Central memory CD8-positive, alpha-beta T cell (primary cell): ENCODE data around the gene DAPP1.
A peak's percentile ranks its signal among the peaks of the same experiment; 100 is the strongest.

ENCODE experiments used
- ATAC-seq: fragments of 150-1000 bp; cut with Tn5 transposase; replicated peaks from 2 replicates; pipeline ENCODE4 v1.10.0; 2022; ENCODE audit warnings: mild to moderate bottlenecking, moderate FRiP score, moderate number of reproducible peaks; ENCODE audit not compliant: poor library complexity, severe bottlenecking; ENCODE audit errors: extremely low read depth
- DNase-seq, 2 donors: peaks; one replicate each; pipeline ENCODE4 v3.0.0; 2021; ENCODE audit warnings: low spot score in 2 of 2
- H3K27ac Mint-ChIP-seq: one replicate; pipeline ENCODE4 v1.8.0; 2022; ENCODE audit warnings: low read depth, mild to moderate bottlenecking, moderate library complexity, mixed read lengths
- H3K27me3 Mint-ChIP-seq: one replicate; pipeline ENCODE4 v1.8.0; 2022; ENCODE audit warnings: mixed read lengths
- H3K36me3 Mint-ChIP-seq: one replicate; pipeline ENCODE4 v1.8.0; 2022; ENCODE audit warnings: mild to moderate bottlenecking, moderate library complexity, mixed read lengths; ENCODE audit not compliant: insufficient read depth
- H3K4me1 Mint-ChIP-seq: one replicate; pipeline ENCODE4 v1.8.0; 2022; ENCODE audit warnings: mixed read lengths
- H3K4me3 Mint-ChIP-seq: one replicate; pipeline ENCODE4 v1.8.0; 2022; ENCODE audit warnings: mild to moderate bottlenecking, moderate library complexity, mixed read lengths
- H3K9me3 Mint-ChIP-seq: one replicate; pipeline ENCODE4 v1.8.0; 2022; ENCODE audit warnings: mixed read lengths

The DAPP1 gene

DNA sequence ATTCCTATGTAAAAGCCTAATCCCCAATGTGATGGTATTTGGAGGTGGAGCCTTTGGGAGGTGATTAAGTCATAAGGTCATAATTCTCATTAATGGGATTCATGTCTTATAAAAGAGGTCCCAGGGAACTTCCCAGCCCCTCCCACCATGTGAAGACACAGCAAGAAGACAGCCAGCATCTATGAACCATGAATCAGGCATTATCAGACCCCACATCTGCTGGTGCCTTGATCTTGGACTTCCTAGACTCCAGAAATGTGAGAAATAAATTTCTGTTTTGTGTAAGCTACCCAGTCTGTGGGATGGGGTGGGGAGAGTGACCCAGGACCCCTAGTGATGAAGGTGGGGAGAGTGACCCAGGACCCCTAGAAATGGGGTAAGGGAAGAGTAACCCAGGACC lies 6.1 kb upstream of the DAPP1 start:
- no peak for ATAC-seq
- H3K36me3 Mint-ChIP-seq, result no peaks in the 10 kb centered on the region
- no peak for DNase-seq
- H3K4me3 Mint-ChIP-seq, result no peak overlapping the region
- peaks cover 14% of the 10 kb centered on the region for H3K4me1 Mint-ChIP-seq
- no peak overlapping the region for H3K27ac Mint-ChIP-seq
- H3K27me3 Mint-ChIP-seq, result peaks cover 10% of the 10 kb centered on the region
- H3K9me3 Mint-ChIP-seq, result no peaks in the 10 kb centered on the region

DNA sequence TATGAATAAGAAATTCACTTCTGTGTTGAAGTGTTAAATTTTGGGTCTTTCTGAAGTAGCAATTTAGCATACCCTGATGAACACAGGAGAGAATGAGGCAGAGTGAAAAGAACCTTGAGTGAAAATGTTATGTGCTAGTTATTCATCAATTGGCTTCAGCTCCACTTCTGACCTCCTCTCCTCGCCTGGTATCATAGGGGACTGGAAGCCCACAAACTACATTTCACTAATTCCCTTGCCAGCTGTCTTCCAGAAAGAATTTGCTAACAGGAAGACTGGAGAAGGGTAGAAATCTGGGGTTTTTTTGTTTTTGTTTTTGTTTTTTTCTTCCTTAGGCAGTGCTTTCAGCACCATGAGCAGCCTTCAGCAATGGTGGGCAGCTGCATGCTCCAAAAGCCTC lies 5.5 kb upstream of the DAPP1 start:
- no peak for DNase-seq
- no peak for ATAC-seq
- Mint-ChIP-seq H3K4me3 (no peak overlapping the region), H3K27ac (no peak overlapping the region), H3K36me3 (no peaks in the 10 kb centered on the region), H3K27me3 (peaks cover 10% of the 10 kb centered on the region), H3K9me3 (no peaks in the 10 kb centered on the region), H3K4me1 (peaks cover 20% of the 10 kb centered on the region)

DNA sequence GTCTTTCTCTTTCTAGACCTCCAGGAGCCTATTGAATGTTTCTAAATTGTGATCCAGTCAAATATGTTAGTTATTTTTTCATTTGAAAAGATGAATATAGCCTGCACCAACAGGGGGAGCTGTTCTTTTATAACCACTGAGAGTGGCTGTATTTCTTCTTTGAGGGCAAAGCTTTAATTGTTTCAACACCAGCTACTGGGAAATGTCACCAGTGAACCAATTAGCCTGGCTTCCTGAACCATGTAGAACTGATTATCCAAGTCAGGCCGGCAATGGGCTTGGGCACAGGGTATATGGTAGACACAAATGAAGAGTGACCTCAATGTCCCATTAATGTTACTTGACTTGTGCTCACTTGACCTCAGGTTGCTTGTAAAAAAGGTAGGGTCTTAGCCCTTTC lies 4.8 kb upstream of the DAPP1 start:
- Mint-ChIP-seq H3K9me3 (no peaks in the 10 kb centered on the region), H3K27me3 (peaks cover 10% of the 10 kb centered on the region), H3K4me1 (peaks cover 27% of the 10 kb centered on the region), H3K4me3 (no peak overlapping the region), H3K27ac (no peak overlapping the region), H3K36me3 (peaks cover 4% of the 10 kb centered on the region)
- peak; percentile 19 for DNase-seq
- no peak for ATAC-seq

DNA sequence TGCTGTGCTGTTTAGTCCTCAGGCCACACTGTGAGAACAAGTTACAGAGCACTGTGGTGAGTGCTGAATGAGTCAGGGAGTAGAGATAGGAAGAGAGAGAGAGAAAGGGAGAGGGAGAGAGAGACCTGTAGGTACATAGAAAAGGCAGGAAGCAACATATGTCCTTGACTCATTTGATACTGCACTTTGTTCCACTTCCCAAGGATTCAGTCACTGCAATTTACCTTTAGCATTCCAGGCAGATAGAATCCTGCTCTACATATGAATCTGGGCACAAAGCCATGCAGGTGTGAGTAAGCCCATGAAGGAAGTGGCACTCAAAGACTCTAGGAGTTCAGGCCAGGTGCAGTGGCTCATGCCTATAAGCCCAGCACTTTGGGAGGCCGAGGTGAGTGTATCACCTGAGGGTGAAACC lies 1.0 kb upstream of the DAPP1 start:
- H3K36me3 Mint-ChIP-seq, result peaks cover 6% of the 10 kb centered on the region
- H3K27me3 Mint-ChIP-seq, result no peaks in the 10 kb centered on the region
- ATAC-seq (no peak), DNase-seq (no peak)
- H3K9me3 Mint-ChIP-seq, result no peaks in the 10 kb centered on the region
- H3K27ac Mint-ChIP-seq, result peak overlapping the region; percentile 83
- peaks cover 52% of the 10 kb centered on the region for H3K4me1 Mint-ChIP-seq
- peak overlapping the region; percentile 86 for H3K4me3 Mint-ChIP-seq

DNA sequence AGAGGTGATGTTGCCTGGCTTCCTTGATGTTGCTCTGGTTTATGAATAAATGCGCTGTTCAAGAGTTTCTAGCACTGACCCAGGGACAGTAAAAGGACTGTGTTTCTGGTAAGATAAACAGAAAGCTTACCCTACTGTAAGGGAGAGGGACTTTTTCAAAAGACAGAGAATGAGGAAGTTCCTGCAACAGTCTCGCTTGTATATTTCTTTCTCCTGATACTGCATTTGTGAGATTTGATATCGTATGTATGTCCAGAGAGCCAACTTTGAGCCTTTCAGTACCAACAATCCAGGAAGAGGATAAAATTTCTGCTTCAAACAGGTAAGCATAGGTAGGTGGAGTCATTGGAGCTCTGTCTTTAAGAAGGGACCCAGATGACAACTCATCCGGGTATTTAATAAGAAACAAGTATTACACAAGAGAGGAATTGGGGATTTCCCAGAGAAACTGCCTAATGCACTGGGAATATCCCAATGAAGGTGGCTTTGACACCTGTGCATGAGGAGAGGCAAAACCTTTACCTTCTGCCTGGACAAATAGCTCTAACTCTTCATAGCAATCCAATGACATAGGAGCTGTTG lies 773 bp downstream of the DAPP1 start:
- no peaks in the 10 kb centered on the region for H3K9me3 Mint-ChIP-seq
- H3K27me3 Mint-ChIP-seq, result no peaks in the 10 kb centered on the region
- ATAC-seq, result peak; percentile 27
- peaks cover 6% of the 10 kb centered on the region for H3K36me3 Mint-ChIP-seq
- DNase-seq, result no peak
- H3K27ac Mint-ChIP-seq, result peak overlapping the region; percentile 83
- peak overlapping the region; percentile 86 for H3K4me3 Mint-ChIP-seq
- peaks cover 52% of the 10 kb centered on the region for H3K4me1 Mint-ChIP-seq

DNA sequence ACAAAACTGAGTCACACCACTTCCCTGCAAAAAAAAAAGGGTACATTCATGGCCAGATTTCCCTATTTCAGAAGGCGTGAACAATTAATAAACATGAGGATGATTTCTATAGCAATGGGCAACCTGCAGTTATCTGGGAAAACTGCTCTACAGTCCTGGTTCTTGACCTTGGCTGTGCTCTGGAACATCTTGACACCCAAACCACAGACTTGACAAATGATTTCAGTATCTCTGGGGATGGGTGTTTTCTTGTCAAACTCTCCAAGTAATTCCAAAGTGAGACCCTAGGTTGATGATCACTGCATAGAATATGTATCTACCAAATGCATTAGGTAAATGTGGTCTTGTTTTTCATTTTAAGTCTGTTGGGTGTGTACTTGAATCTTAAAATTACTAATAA lies 2.0 kb downstream of the DAPP1 start:
- DNase-seq (no peak), ATAC-seq (no peak)
- Mint-ChIP-seq H3K27ac (peak overlapping the region; percentile 48), H3K36me3 (peaks cover 6% of the 10 kb centered on the region), H3K9me3 (no peaks in the 10 kb centered on the region), H3K27me3 (no peaks in the 10 kb centered on the region), H3K4me1 (peaks cover 52% of the 10 kb centered on the region), H3K4me3 (peak overlapping the region; percentile 86)

DNA sequence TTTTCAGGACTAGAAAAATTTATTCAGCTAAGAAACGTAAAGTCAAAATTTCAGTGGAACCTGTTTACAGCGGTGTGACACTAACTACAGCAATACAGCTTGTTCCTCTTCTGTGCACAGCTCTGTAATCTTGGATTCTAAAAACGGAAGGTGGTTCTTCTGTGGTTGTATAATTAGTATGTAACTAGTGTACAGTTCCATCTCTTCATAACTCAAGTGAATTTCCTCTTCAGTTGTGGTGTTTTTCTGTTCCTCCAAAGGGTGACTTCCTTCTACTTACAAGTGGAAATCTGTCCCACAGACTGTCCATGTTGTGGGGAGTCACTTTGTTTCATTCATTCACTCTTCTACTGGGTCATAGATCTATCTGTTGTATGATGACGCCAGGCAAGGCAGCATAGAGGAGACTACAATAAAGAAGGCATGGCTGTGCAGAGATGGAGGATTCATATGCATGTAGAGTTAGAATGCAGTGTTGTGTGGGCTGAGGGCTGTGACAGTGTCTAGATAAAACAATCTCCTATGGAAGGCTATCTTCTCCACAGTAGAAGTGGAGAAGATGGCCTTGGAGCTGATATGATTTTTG lies 5.4 kb downstream of the DAPP1 start:
- peaks cover 4% of the 10 kb centered on the region for H3K36me3 Mint-ChIP-seq
- H3K9me3 Mint-ChIP-seq, result no peaks in the 10 kb centered on the region
- no peak overlapping the region for H3K27ac Mint-ChIP-seq
- peaks cover 37% of the 10 kb centered on the region for H3K4me1 Mint-ChIP-seq
- no peak for ATAC-seq
- DNase-seq, result no peak
- H3K4me3 Mint-ChIP-seq, result no peak overlapping the region
- H3K27me3 Mint-ChIP-seq, result no peaks in the 10 kb centered on the region

DNA sequence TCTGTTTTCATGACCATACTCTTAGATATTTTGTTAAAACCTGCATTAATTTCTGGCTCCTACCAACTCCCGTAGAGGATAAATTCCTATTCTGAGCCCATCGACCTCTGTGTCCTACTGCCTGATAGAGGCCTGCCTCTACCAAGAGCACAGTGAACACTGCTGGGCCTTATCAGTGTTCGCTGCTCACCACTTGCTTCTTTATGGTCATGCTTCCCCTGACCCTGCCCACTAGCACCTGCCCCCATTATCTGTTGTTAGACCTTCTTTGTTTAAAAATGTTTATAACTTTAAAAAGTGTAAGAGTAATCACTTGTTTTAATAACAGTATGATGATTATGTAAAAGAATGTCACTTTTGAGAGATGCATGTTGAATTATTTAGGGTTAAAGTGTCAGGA lies 6.1 kb downstream of the DAPP1 start:
- no peaks in the 10 kb centered on the region for H3K27me3 Mint-ChIP-seq
- no peak overlapping the region for H3K27ac Mint-ChIP-seq
- DNase-seq, result no peak

DNA sequence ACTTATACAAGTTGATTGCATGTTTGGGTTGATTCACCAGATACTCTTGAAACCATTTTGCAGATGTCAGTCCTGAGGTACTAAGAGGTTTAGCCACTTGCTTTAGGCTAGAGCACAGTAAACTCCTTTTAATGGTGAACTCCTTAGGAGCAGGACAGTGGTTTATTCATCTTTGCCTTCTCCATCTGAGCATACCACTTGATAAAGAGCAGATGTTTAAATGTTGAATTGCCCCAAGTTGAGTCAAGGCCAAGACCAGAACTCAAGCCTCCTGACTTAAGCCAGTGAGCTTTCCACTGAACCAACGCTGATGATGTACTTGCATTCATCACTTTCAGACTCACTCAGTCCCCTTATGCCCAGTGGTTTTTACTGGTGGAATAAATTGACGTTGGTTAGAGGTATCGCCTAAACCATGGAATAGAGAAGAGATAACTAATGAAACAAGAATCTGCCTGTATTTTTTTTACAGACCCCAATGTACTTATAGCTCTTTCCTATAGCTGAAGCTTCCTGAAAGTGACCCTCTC lies 7.5 kb downstream of the DAPP1 start:
- DNase-seq (no peak), ATAC-seq (no peak)
- Mint-ChIP-seq H3K36me3 (peaks cover 2% of the 10 kb centered on the region), H3K9me3 (no peaks in the 10 kb centered on the region), H3K27me3 (no peaks in the 10 kb centered on the region), H3K4me3 (no peak overlapping the region), H3K4me1 (peaks cover 18% of the 10 kb centered on the region), H3K27ac (no peak overlapping the region)

More for the DNA sequence above, 6.1 kb downstream of the DAPP1 start:
- Mint-ChIP-seq H3K4me3 (no peak overlapping the region), H3K9me3 (no peaks in the 10 kb centered on the region), H3K36me3 (peaks cover 2% of the 10 kb centered on the region), H3K4me1 (peaks cover 29% of the 10 kb centered on the region)
- no peak for ATAC-seq

DNA sequence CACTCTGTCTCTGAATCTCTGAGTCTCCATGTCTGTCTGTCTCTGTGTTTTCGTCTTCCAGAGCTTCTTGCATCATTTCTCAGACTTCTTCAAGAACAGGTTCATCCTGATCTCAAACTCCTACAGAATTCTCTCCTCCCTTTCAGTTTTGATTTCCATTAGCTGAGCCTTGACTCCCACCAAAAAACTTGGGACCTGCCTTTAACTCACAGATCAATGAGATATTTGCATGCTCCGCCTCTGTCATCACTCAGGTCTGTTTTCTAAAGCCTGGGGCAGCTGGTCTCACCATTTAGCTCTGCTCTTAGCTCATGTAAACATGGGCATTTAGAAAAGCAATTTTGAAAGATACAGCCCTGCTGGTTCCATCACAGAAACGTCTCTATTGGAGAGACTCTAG lies 8.6 kb downstream of the DAPP1 start:
- DNase-seq (no peak), ATAC-seq (no peak)
- Mint-ChIP-seq H3K27ac (no peak overlapping the region), H3K36me3 (peaks cover 2% of the 10 kb centered on the region), H3K4me3 (no peak overlapping the region), H3K9me3 (no peaks in the 10 kb centered on the region), H3K4me1 (peaks cover 8% of the 10 kb centered on the region), H3K27me3 (no peaks in the 10 kb centered on the region)

DNA sequence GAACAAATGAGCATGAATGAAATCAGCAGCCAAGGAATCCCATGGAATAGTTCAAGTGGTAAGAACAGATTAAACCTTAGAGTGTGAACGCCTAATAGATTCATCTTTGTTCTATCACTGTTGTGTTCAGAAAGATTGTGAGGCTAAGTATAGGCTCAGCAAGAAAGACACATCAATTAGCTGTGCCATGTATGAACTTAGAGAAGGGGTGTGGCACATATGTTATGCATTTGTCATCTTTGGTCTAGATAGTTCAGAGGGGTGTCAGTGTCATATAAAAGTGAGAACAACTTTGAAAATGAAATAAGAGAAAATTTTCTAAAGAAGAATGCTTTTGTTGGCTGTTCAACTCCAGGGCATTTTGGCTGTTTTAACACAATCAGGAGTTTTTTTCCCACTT lies 9.4 kb downstream of the DAPP1 start:
- DNase-seq, result no peak
- Mint-ChIP-seq H3K4me3 (no peak overlapping the region), H3K4me1 (peaks cover 8% of the 10 kb centered on the region), H3K9me3 (no peaks in the 10 kb centered on the region), H3K27ac (no peak overlapping the region), H3K27me3 (no peaks in the 10 kb centered on the region), H3K36me3 (peaks cover 2% of the 10 kb centered on the region)
- ATAC-seq, result no peak

DNA sequence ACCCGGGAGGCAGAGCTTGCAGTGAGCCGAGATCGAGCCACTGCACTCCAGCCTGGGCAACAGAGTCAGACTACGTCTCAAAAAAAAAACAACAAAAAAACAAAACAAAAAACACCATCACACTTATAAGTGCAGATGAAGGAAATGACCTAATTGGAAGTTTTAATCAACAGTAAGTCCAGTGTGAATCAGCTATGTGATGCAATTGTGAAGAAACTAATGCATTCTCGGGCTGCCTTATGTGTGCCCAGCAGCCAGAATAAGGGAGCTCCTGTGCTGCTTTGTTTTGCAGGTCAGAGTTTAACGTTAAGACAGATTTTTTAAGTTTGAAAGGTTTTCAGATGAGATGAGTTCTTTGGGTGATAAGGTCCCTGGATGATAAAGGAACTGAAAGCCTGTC lies 10.8 kb downstream of the DAPP1 start:
- no peaks in the 10 kb centered on the region for H3K9me3 Mint-ChIP-seq
- DNase-seq (no peak), ATAC-seq (no peak)
- H3K27me3 Mint-ChIP-seq, result no peaks in the 10 kb centered on the region
- no peak overlapping the region for H3K27ac Mint-ChIP-seq
- peaks cover 5% of the 10 kb centered on the region for H3K36me3 Mint-ChIP-seq
- no peak overlapping the region for H3K4me3 Mint-ChIP-seq
- H3K4me1 Mint-ChIP-seq, result peaks cover 8% of the 10 kb centered on the region

DNA sequence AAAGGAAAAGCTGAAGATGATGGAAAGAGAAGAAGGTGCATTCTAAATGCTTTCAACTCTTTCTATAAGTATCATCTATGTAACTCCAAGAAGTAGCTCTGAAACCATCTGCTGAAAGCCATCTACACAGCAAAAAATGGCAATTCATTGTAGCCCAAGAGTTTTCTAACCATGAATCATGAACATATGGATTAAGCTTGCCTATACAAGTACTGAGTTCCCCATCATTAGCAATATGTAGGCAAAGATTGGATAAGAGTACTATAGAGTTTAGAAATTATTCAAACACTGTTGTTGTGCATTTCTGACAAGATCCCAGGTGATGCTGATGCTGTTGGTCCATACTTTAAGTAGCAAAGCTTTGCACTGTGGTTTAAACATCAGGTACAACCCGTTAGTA lies 11.2 kb downstream of the DAPP1 start:
- no peak for ATAC-seq
- no peak overlapping the region for H3K4me3 Mint-ChIP-seq
- H3K4me1 Mint-ChIP-seq, result peaks cover 8% of the 10 kb centered on the region
- no peaks in the 10 kb centered on the region for H3K9me3 Mint-ChIP-seq
- no peak for DNase-seq
- H3K36me3 Mint-ChIP-seq, result peaks cover 5% of the 10 kb centered on the region
- no peak overlapping the region for H3K27ac Mint-ChIP-seq
- H3K27me3 Mint-ChIP-seq, result no peaks in the 10 kb centered on the region
